GM19043 (cell line): ENCODE measurements around the gene FRRS1.
"Not testable (repeated sequence)": the region's sequence is repeated elsewhere in the genome, so short reads cannot be mapped to it uniquely, and the experiment has no call there.

Source experiments
- ATAC-seq: cut with Tn5 transposase; IDR thresholded peaks from one replicate; pipeline ENCODE4 v1.9.1; 2021; ENCODE audit warnings: low read depth; ENCODE audit not compliant: unreplicated experiment

The FRRS1 gene, protein sequence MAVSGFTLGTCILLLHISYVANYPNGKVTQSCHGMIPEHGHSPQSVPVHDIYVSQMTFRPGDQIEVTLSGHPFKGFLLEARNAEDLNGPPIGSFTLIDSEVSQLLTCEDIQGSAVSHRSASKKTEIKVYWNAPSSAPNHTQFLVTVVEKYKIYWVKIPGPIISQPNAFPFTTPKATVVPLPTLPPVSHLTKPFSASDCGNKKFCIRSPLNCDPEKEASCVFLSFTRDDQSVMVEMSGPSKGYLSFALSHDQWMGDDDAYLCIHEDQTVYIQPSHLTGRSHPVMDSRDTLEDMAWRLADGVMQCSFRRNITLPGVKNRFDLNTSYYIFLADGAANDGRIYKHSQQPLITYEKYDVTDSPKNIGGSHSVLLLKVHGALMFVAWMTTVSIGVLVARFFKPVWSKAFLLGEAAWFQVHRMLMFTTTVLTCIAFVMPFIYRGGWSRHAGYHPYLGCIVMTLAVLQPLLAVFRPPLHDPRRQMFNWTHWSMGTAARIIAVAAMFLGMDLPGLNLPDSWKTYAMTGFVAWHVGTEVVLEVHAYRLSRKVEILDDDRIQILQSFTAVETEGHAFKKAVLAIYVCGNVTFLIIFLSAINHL

DNA sequence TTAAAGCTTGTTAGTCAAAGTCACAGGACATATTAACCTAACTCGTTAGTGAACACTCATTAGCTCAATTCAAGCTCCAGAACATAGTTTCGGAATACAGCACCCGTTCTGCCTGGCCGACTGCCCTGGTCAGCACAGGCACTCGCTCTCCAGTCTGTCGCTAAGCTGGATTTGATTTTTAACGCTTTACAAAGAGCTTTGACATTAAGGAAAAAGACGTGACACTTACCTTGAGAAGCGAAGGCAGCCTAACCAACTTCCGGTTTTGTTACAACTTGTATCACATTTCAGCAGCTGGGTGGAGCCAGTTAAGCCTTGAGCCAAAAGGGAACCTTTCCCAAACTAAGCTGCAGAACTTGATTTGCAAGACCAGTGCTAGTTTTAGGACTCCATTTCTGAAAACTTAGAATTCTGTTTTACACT is at the start of gene FRRS1:
Gene FRRS1, minus strand, starts transcription at position 258 of the 423 bp plus-strand sequence. CDS start 17,867 bp downstream, outside the sequence.
- ATAC-seq: peak; percentile 92

GRCh38 chr1:99814373-99814900 is 48.0 kb upstream of the FRRS1 start:
- ATAC-seq: no peak

GRCh38 chr1:99811747-99812146 is 45.3 kb upstream of the FRRS1 start:
- no peak for ATAC-seq

- no peak for ATAC-seq
Measured at GRCh38 chr1:99811075-99811474, 44.6 kb upstream of the FRRS1 start.

GRCh38 chr1:99808391-99809115 is 42.1 kb upstream of the FRRS1 start:
- peak; percentile 88 for ATAC-seq

DNA sequence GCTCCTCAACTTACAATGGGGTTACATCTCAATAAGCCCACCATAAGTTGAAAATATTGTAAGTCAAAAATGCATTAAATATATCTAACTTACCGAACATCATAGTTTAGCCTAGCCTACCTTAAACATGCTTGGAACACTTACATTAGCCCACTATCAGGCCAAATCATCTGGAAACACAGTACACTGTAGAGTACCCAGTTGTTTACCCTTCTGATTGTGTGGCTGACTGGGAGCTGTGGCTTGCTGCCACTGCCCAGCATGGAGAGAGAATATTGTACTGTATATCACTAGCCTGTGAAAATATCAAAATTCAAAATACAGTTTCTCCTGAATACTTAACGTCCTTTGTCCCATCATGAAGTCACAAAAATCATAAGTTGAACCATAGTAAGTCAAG is 40.4 kb upstream of the FRRS1 start:
- ATAC-seq: no peak

- no peak for ATAC-seq
Measured at GRCh38 chr1:99801584-99801983, 35.1 kb upstream of the FRRS1 start.

- ATAC-seq: not testable (repeated sequence)
Measured at GRCh38 chr1:99793861-99794260, 27.4 kb upstream of the FRRS1 start.

- ATAC-seq: no peak
Measured at GRCh38 chr1:99789715-99790114, 23.3 kb upstream of the FRRS1 start.

- no peak for ATAC-seq
Measured at GRCh38 chr1:99788896-99789295, 22.5 kb upstream of the FRRS1 start.

- peak; percentile 61 for ATAC-seq
Measured at GRCh38 chr1:99786751-99787501, 20.5 kb upstream of the FRRS1 start.

- no peak for ATAC-seq
Measured at GRCh38 chr1:99784809-99785255, 18.4 kb upstream of the FRRS1 start.

GRCh38 chr1:99784143-99784542 is 17.7 kb upstream of the FRRS1 start:
- ATAC-seq: no peak

DNA sequence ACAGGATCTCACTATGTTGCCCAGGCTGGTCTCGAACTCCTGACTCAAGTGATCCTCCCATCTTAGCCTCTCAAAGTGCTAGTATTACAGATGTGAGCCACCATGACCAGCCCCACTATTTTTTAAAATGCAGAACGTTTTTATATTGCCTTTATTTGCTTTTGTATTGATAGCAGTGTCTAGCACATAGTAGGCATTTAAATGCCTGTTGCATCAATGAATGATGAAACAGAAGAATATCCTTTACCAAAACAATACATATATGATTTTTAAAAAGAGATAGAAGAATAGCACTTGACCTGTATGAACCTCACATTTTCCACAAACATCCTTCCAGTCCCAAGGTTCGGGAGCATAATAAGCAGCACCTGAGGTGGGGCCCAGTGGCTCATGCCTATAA is 16.5 kb upstream of the FRRS1 start:
- ATAC-seq: no peak

DNA sequence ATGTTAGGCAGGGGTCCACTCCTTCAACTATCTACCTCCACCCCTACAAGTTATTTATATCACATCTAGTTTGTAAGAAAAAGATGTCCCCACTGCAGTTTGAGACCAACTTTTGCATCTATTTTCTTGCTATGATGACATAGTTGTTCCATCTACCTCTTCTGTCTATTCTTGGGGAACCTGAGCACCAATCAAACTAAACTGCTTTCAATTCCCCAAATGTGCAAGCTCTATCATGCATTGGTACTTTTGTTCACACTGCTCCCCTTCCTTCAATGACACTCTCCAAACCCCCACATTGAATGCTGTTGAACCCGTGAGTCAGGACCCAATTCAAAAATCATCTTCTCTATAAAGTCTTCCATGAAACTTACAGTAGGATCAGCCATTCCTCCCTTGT is 16.0 kb upstream of the FRRS1 start:
- ATAC-seq: no peak

- ATAC-seq: no peak
Measured at GRCh38 chr1:99781798-99782197, 15.4 kb upstream of the FRRS1 start.

DNA sequence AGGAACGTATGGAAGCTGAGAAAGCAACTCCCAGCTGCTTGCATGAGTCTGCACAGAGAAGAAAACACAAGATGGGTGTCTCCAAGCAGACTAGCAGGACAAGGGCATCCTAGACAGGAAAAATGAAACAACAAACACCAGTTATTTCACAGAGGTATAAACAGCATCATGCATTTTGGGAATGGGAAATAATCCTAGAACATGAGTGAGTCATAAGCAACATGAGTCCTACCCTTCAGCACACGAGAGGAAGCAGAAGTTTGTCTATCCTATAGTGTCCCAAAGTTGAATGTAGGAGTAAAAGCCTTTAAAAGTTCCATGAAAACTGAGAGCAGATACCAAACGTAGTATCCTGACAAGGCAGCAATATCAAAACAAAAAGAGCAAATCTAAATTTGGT is 11.3 kb upstream of the FRRS1 start:
- ATAC-seq: no peak

- no peak for ATAC-seq
Measured at GRCh38 chr1:99776120-99776519, 9.7 kb upstream of the FRRS1 start.

GRCh38 chr1:99772809-99773208 is 6.4 kb upstream of the FRRS1 start:
- no peak for ATAC-seq

GRCh38 chr1:99771513-99771918 is 5.1 kb upstream of the FRRS1 start:
- no peak for ATAC-seq
